ENCODE data around the gene CD70.
A peak's percentile ranks its signal among the peaks of the same experiment; 100 is the strongest.
"Not testable (repeated sequence)": the region's sequence is repeated elsewhere in the genome, so short reads cannot be mapped to it uniquely, and the experiment has no call there.

CD70 gene, protein sequence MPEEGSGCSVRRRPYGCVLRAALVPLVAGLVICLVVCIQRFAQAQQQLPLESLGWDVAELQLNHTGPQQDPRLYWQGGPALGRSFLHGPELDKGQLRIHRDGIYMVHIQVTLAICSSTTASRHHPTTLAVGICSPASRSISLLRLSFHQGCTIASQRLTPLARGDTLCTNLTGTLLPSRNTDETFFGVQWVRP

DNA sequence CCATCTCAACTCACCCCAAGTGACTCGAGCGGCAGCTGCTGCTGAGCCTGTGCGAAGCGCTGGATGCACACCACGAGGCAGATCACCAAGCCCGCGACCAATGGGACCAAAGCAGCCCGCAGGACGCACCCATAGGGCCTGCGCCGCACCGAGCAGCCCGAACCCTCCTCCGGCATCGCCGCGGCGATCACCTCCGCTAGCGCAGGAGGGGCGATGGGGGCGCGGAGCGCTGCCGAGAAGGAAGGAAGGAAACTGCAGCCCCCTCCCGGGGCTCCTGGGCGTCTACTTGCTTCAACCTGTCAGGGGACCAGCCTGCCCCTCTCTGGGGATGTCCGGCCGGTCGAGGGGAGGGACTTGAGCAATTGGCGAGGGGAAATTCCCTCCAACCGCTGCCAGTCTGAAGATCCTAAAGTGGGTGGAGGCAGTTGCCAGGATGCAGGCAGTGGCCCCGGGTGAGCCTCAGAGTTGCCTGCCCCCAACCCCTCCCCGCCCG, at the start of gene CD70:
Gene CD70, minus strand, starts transcription at position 324 of the 493 bp plus-strand sequence. Its CDS starts 148 bp downstream, at position 176.
- no peak for DNase-seq (ENCODE audit: low read depth)

DNA sequence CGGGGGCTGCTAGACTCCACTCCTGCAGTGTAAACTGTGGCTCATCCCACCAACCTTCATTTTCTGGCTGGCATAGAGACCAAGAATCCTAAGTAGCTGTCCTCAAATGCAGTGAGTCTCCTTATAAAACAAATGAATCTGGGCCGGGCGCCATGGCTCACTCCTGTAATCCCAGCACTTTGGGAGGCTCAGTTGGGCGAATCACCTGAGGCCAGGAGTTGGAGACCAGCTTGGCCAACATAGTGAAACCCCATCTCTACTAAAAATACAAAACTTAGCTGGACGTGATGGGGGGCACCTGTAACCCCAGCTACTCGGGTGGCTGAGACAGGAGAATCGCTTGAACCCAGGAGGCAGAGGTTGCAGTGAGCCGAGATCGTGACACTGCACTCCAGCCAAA, 49.4 kb upstream of the CD70 start:
- DNase-seq (ENCODE audit: low read depth) = not testable (repeated sequence)

DNA sequence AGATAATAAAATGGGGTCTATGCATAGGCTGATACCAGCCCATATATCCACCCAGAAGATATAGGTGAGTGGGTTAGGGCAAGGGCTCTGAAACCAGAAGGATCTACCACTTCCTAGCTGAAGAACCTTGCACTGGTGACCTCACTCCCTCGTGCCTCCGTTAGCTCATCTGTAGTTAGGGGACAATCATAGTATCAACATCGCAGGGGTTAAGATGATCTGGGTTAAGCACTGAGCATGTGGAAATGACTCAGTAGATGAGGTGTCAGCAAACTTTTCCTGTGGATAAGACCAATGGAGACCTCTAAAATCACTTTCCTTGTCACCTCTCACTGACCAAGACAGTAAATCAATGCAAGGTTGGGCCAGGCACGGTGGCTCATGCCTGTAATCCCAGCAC, 48.5 kb upstream of the CD70 start:
- DNase-seq (ENCODE audit: low read depth) = no peak

DNA sequence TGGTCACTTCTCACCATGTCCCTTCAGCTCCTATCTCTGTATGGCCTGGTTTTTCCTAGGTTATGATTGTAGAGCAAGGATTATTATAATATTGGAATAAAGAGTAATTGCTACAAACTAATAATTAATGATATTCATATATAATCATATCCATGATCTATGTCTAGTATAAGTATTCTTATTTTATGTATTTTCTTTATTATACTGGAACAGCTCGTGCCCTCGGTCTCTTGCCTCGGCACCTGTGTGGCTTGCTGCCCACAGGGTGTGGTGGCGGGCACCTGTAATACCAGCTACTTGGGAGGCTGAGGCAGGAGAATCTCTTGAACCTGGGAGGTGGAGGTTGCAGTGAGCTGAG, 42.5 kb upstream of the CD70 start:
- not testable (repeated sequence) for DNase-seq (ENCODE audit: low read depth)

DNA sequence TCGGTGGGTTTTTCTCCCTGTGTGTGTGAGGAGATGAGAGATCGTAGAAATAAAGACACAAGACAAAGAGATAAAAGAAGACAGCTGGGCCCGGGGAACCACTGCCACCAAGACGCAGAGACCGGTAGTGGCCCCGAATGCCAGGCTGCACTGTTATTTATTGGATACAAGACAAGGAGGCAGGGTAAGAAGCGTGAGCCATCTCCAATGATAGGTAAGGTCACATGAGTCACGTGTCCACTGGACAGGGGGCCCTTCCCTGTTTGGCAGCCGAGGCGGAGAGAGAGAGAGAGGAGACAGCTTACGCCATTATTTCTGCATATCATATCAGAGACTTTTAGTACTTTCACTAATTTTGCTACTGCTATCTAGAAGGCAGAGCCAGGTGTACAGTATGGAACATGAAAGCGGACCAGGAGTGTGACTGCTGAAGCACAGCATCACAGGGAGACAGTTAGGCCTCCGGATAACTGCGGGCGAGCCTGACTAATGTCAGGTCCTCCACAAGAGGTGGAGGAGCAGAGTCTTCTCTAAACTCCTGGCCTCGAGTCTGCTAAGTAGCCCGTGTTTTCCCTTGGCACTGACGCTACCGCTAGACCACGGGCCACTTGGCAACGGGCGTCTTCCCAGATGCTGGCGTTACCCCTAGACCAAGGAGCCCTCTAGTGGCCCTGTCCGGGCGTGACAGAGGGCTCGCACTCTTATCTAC, 42.0 kb upstream of the CD70 start:
- DNase-seq (ENCODE audit: low read depth) = not testable (repeated sequence)

DNA sequence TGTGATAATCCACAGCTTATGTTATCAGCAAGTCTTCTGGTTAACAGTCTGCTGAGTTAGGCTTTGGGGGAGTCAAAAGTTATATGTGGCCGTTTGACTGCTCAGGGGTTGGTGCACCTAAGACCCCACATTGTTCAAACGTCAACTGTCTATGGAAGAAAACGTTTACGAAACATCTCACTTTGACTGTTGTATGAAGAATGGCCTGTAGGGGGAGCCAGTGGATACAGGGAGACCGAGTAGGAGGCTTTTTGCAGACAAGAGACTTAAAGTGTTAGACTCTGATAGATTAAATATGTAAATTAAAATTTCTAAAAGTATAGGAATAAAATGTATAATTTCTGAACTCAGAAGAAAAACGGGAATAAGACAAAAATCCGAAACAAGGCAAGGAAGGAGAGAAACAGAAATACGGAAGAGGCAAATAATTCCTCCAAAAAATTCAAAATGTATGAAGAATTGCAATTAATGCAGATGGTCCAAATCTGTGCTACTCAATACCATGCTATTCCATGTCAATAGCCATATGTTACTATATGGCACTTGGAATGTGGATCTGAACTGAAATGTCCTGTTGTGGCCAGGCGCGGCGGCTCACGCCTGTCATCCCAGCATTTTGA, 41.2 kb upstream of the CD70 start:
- peak; percentile 22 for DNase-seq (ENCODE audit: low read depth)

DNA sequence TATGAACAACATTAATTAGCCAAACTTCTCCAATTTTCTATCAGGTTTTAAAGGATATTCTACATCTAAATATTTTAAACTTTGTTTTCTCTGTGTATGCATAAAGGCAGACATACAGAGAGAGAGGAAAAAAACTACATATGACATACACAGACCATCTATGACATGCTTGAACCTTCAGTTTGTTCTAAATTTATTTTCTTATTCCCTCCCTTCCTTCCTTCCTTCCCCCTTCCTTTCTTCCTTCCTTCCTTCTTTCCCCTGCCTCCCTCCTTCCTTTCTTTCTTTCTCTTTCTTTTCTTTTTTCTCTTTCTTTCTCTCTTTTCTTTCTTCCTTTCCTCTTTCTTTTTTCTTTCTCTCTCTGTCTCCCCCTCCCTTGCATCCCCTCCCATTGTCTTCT, 35.8 kb upstream of the CD70 start:
- no peak for DNase-seq (ENCODE audit: low read depth)

DNA sequence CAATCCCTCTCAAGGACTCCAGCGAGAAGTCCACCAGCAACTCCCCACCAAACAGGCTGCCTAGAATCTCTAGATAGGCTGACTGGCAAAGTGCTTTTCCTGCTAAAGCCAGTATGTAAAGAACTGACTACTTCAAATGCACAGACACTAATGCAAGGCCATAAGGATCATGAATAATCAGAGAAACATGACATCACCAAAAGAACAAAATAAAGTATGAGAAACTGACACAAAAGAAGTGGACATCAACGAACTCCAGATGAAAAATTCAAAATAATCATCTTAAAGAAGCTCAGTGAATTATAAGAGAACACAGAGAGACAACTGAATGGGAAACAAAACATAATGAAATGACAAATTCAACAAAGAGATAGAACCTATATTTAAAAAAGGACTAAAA, 26.4 kb upstream of the CD70 start:
- no peak for DNase-seq (ENCODE audit: low read depth)

DNA sequence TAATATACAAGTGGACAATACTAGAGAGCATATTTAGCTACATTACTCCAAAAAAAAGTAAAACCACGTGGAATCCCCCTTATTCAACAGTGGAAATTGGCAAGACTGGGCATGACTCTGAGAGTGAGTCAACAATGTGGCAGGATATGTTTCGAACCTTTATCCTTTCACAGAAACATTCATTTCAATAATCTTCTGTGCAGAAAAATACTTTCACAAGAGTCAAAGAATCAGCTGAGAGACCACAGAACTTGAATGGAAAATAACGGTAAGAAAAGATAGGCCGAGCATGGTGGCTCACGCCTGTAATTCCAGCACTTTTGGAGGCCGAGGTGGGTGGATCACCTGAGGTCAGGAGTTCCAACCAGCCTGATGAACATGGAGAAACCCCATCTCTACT, 25.1 kb upstream of the CD70 start:
- no peak for DNase-seq (ENCODE audit: low read depth)

DNA sequence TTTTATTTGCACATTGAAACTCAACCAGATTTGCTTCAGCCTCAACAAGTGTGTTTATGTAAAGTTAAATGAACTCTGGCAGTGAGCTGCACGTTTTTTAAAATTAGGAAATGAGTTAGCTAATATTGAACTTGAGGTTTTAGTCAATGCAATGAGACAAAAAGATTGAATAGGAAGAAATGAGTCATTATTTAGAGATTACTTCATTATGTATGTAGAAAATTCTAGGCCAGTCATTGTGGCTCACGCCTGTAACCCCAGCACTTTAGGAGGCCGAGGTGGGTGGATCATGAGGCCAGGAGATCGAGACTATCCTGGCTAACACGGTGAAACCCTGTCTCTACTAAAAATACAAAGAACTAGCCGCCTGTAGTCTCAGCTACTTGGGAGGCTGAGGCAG, 22.8 kb upstream of the CD70 start:
- no peak for DNase-seq (ENCODE audit: low read depth)

DNA sequence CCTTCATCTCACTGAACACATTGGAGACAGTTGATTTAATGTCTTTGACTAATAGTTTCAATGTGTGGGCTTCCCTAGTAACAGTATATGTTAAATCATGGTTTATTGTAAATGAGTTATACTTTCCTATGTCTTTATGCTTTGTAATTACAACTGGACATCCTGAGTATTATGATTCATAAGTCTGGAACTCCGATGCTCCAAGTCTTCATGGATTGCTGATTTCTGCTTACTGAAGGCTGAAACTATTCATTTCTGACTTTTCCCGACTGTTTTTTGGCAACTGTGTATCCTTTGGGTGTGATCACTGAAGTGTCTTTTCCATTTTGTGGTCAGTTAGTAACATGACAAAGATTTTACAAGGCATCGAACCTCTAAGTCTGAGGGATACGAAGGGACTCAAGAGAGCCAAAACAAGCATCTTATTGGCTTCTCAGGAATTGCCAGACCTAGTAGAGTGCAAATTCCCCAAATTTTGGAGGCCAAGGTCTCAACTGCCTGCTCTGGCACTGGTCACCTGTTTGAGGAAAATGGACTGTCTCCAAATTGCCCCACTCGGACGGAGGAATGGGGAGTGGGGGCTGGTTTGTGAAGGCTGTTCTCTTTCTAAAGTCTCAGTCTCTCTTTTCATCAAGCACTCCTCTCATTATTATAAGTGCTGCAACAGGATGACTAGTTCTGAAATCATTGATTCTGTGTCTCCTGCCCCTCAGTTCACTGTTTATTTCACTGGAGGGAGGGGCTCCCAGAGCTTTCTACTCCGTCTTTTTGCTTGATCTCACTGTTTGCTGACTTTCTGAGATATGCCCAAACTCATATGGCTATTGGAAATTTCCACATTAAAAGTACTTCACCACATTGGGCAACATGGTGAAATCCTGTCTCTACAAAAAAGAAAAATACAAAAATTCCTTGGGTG, 20.2 kb upstream of the CD70 start:
- DNase-seq (ENCODE audit: low read depth) = peak; percentile 61

DNA sequence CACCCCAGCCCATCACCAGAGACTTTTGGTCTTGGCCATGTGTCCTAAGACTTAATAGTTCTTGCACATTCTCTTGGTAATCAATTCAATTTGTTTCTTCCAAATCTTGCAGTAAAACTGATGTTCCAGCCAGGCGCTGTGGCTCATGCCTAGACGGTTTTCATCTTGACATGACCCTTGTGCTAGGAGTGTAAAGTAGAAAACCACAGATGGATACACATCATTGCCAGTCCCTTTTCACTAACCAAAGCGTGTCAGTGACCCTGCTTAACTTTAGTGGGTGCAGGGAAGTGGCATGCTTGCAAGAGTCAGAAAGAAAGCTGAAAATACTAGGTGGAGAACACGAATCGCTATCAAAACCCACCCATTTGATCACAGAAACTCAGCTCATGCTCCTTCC, 18.0 kb upstream of the CD70 start:
- no peak for DNase-seq (ENCODE audit: low read depth)

DNA sequence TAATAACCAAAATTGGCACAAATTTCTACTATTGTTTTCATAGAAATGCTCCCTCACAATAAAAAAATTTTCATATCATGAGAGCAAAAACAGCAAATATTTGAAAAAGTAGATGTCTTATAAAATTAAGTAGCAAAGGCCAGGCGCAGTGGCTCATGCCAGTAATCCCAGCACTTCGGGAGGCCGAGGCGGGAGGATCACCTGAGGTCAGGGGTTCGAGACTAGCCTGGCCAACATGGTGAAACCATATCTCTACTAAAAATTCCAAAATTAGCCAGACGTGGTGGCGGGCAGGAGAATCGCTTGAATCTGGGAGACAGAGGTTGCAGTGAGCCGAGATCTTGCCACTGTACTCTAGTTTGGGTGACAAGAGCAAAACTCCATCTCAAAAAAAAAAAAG, 17.2 kb upstream of the CD70 start:
- not testable (repeated sequence) for DNase-seq (ENCODE audit: low read depth)

DNA sequence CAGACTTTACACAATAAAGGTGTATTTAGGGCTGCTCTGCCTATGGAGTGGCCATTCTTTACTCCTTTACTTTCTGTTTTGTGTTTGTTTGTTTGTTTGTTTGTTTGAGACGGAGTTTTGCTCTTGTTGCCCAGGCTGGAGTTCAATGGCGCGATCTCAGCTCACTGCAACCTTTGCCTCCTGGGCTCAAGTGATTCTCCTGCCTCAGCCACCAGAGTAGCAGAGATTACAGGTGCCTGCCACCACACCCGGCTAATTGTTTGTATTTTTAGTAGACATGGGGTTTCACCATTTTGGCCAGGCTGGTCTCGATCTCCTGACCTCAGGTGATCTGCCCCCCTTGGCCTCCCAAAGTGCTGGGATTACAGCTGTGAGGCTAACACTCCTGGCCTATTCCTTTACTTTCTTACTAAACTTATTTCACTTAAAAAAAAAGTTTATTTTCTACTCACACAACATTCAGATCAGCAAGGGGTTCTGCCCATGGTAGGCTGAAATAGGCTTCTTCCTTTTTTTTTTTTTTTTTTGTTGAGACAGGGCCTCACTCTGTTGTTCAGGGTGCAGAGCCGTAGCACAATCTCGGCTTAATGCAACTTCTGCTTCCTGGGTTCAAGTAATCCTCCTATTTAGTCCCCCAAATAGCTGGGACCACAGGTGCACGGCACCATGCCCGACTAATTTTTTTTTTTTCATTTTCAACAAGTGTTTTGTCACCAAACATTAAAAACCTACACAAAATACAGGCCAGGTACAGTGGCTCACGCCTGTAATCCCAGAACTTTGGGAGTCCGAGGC, 15.5 kb upstream of the CD70 start:
- DNase-seq (ENCODE audit: low read depth) = not testable (repeated sequence)

DNA sequence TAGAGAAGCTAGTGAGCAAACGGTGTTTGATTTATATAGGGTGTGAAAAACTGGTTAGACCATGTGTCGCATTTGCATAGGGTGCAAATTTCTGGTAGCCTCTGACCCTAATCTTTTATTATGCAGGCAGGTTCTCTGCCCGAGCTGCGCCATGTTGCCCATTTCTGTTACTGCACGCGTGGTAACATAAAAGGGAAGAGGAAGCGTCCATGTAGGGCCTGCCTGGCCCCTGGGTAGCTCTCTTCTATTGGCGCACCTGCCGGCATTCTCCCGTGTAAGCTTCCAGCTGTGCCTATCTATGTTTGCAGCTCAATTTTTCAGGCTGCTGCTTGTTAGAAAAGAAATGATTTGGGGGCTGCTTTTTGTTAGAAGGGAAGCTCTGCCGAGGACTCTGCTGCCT, 14.0 kb upstream of the CD70 start:
- DNase-seq (ENCODE audit: low read depth) = no peak

DNA sequence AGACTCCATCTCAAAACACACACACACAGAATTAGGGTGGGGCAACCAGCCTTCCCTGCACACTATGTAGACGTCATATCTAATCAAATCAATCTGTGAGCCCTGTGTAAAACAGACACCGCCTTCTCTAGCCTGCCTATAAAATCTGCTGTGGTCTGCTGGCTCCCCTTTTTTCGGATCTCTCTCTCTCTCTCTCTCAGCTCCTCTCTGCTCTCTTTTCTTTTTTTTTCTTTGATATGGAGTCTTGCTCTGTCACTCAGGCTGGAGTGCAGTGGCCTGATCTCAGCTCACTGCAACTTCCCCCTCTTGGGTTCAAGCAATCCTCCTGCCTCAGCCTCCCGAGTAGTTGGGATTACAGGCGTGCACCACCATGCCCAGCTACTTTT, 11.8 kb upstream of the CD70 start:
- no peak for DNase-seq (ENCODE audit: low read depth)

DNA sequence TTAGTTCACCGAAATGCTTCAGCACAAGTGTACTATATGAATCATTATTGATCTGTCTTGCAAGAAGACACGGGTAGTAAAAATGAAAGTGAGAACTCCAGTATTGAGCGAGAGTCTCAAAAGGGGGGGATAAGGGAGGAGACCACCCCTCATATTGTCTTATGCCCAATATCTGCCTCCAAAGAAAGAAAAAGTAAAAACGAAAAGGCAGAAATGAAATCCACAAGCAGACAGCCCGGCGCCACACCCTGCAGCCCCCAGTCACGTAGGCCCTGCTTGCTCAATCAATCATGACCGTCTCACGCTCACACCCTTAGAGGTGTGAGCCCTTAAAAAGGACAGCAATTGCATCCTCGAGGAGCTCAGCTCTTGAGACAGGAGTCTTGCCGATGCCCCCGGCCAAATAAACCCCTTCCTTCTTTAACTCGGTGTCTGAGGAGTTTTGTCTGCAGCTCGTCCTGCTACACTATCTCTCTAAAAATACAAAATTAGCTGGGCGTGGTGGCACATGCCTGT, 10.6 kb upstream of the CD70 start:
- not testable (repeated sequence) for DNase-seq (ENCODE audit: low read depth)

DNA sequence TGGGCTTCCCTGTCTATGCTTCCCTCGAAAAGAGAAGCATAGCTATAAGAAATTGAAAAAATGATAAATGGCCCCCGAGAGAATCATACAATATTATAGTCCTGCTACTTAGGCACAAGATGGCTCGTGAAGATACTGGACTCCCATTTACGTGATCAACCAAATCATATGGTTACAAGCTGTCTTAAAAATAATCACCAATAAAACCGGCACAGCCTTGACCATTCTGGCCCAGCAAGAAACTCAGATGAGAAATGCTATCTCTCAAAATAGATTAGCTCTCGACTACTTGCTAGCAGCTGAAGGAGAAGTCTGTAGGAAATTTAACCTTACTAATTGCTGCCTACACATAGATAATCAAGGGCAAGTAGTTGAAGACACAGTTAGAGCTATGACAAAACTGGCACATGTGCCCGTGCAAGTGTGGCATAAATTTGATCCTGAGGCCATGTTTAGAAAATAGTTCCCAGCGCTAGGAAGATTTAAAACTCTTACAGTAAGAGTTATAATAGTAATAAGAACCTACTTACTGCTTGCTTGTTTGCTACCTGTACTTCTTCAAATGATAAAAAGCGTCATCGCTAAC, 10.1 kb upstream of the CD70 start:
- DNase-seq (ENCODE audit: low read depth) = not testable (repeated sequence)

DNA sequence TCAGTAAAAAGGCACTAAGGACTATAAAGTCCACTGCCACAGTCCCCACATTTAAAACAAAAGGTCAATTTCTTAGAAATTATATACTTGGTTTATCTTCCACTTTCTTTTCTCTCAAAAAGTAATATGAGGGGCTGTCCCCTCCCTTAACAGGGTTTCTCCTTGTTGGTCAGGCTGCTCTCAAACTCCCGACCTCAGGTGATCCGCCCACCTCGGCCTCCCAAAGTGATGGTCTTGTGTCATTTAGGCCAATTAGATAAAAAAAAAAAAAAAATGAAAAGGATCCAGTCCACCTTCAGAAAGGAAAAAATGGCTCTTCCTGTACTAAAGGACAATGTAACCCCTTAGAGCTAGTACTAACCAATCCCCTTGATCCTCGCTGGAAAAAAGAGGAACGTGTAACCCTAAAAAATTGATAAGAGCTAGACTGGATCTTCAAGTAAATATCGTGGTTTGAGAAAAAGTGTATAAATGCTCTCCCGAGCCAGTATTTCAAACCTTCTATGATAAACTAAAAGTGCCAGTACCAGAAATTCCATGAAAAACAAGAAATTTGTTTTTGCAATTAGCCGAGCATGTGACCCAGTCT, 9.0 kb upstream of the CD70 start:
- DNase-seq (ENCODE audit: low read depth) = no peak

DNA sequence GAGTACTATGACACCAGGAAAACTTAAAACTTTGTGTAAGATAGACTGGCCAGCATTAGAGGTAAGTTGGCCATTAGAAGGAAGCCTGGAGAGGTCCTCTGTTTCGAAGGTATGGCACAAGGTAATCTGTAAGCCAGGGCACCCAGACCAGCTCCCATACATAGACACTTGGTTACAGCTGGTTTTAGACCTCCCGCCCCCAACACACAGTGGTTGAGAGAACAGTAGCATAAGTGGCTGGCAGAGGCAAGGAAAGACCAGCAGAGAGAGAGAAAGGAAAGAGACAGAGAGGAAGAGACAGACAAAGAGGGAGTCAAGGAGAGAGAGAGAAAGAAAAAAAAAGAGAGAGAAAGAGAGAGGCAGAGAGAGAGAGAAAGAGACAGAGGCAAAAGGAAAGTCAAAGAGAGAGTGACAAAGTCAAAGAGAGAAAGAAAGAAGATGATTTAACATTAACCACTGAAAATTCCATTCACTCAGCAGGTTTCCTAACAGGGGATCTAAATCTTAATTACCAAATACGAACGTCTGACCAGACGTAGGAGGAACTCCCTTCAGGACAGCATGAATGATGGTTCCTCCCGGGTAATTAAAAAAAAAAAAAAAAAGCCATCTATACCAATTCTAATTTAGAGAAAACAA, 7.4 kb upstream of the CD70 start:
- not testable (repeated sequence) for DNase-seq (ENCODE audit: low read depth)
